Body of pancreas (tissue), 4 donors: Measurements from ENCODE around the gene PKN1. TPM values are rescaled to one million over a fixed set of nuclear protein-coding genes. Genes with fewer than 3 reads are reported as not detected.

Experiments
- ATAC-seq: fragments of 150-250 bp; one replicate; pipeline ENCODE4 v1.9.1; 2016
- DNase-seq, 4 donors: peaks; one replicate each; pipeline ENCODE4 v3.0.0-alpha.2; 2019
- H3K27ac ChIP-seq, 4 donors: fragments of 200-600 bp; sonication (generic); 1 replicate in 3 of 4; 2 replicates in 1 of 4; pipeline versions ENCODE4 v1.5.1 to v1.6.1; 2016 to 2019; ENCODE audit warnings: mild to moderate bottlenecking in 1 of 4, mixed read lengths in 1 of 4, moderate library complexity in 1 of 4
- H3K27me3 ChIP-seq, 2 donors: fragments of 200-600 bp; sonication (generic); one replicate each; pipeline ENCODE4 v1.6.0; 2016; ENCODE audit warnings: mild to moderate bottlenecking in 1 of 2
- H3K36me3 ChIP-seq, 2 donors: fragments of 200-600 bp; sonication (generic); replicated peaks in 1 of 2; 2 replicates each; pipeline ENCODE4 v1.5.1; 2016; ENCODE audit warnings: low read depth in 2 of 2; ENCODE audit not compliant: insufficient read depth in 1 of 2
- H3K4me1 ChIP-seq: fragments of 200-600 bp; sonication (generic); one replicate; pipeline ENCODE4 v1.6.0; 2016
- H3K4me3 ChIP-seq, 2 donors: fragments of 200-600 bp; sonication (generic); 1 replicate in 1 of 2; 2 replicates in 1 of 2; pipeline ENCODE4 v1.5.1; 2016 to 2019
- H3K9me3 ChIP-seq, 3 donors: fragments of 200-600 bp; sonication (generic); 1 replicate in 2 of 3; 2 replicates in 1 of 3; pipeline ENCODE4 v1.5.1; 2016
- CTCF ChIP-seq, 7 experiments: fragments of 450-650 bp in 4 of 7; fragments of 200-600 bp in 3 of 7; sonication (generic) in 3 of 7; IDR thresholded peaks; one replicate each; pipeline ENCODE4 v1.5.1; 2016 to 2019; ENCODE audit warnings: antibody characterized with exemption in 7 of 7
- POLR2A ChIP-seq, 3 donors: fragments of 450-650 bp; IDR thresholded peaks; one replicate each; pipeline ENCODE4 v1.6.1; 2016; ENCODE audit warnings: antibody characterized with exemption in 3 of 3, mild to moderate bottlenecking in 2 of 3
- WGBS, 2 donors: methylation state at CpG; one replicate each; pipeline ENCODE4 v1.1.5; 2017; 5-methylcytosine and 5-hydroxymethylcytosine counted together
- intact Hi-C: fragments of 100-400 bp; cut with DNase I; formaldehyde crosslinking; loops from one replicate; pipeline ENCODE4 v1.15.1; 2023
- total RNA-seq, 2 donors: library from RNA; depleted of rRNA; stranded (reverse); fragments of >200 nt; gene quantifications; one replicate each; pipeline ENCODE4 v1.1.0, GENCODE V29; 2016

The PKN1 gene
- total RNA-seq, 2 donors from 2014 or later: 82.5 to 83.4 TPM

- intact Hi-C loops: no loop called here
- H3K27me3 ChIP-seq: no peaks in the 10 kb centered on the region
- no peak for TF ChIP-seq POLR2A (IDR thresholded peaks at IDR 0.05)
- TF ChIP-seq CTCF (IDR thresholded peaks at IDR 0.05): no peak
- H3K9me3 ChIP-seq: no peaks in the 10 kb centered on the region
- DNase-seq: peak in 1 of 4 donors; percentile 60
- peaks cover 29% of the 10 kb centered on the region for H3K4me1 ChIP-seq
- 69 to 76% methylated on average over 19 to 22 of the region's 22 CpGs for WGBS, 2 donors
- peak overlapping the region in 1 of 4 donors; percentile 49 for H3K27ac ChIP-seq
- no peak overlapping the region for H3K4me3 ChIP-seq
- no peak for ATAC-seq
- H3K36me3 ChIP-seq: peaks cover 5 to 11% of the 10 kb centered on the region in 2 donors
These were observed 77.5 kb downstream of the PKN1 start for GRCh38 chr19:14510311-14511228.

GRCh38 chr19:14511229-14511593, 78.1 kb downstream of the PKN1 start:
- TF ChIP-seq CTCF (IDR thresholded peaks at IDR 0.05) (no peak), POLR2A (IDR thresholded peaks at IDR 0.05) (no peak)
- ATAC-seq: no peak
- H3K4me3 ChIP-seq: no peak overlapping the region
- WGBS, 2 donors: 79 to 96% methylated on average over 4 of the region's 4 CpGs
- DNase-seq: no peak
- intact Hi-C loops: no loop called here
- peaks cover 7 to 14% of the 10 kb centered on the region in 2 donors for H3K36me3 ChIP-seq
- H3K9me3 ChIP-seq: no peaks in the 10 kb centered on the region
- H3K27me3 ChIP-seq: no peaks in the 10 kb centered on the region
- H3K27ac ChIP-seq: peak overlapping the region in 1 of 4 donors; percentile 45
- H3K4me1 ChIP-seq: peaks cover 35% of the 10 kb centered on the region

- TF ChIP-seq CTCF (IDR thresholded peaks at IDR 0.05): no peak
- TF ChIP-seq POLR2A (IDR thresholded peaks at IDR 0.05): no peak
- intact Hi-C loops: no loop called here
- Histone ChIP-seq H3K4me1 (peaks cover 43% of the 10 kb centered on the region), H3K9me3 (no peaks in the 10 kb centered on the region), H3K27ac (peak overlapping the region in 1 of 4 donors; percentile 19), H3K27me3 (no peaks in the 10 kb centered on the region), H3K36me3 (peaks cover 7 to 14% of the 10 kb centered on the region in 2 donors), H3K4me3 (no peak overlapping the region)
- ATAC-seq (no peak), DNase-seq (no peak)
- WGBS, 2 donors: 89 to 93% methylated on average over 11 to 14 of the region's 14 CpGs
These were observed 79.4 kb downstream of the PKN1 start for GRCh38 chr19:14512406-14512961.

- H3K27ac ChIP-seq: peak overlapping the region in 1 of 4 donors; percentile 37
- peaks cover 7 to 14% of the 10 kb centered on the region in 2 donors for H3K36me3 ChIP-seq
- peaks cover 51% of the 10 kb centered on the region for H3K4me1 ChIP-seq
- 68 to 78% methylated on average over 7 to 8 of the region's 8 CpGs for WGBS, 2 donors
- ATAC-seq (no peak), DNase-seq (no peak)
- TF ChIP-seq CTCF (IDR thresholded peaks at IDR 0.05) (no peak), POLR2A (IDR thresholded peaks at IDR 0.05) (no peak)
- H3K9me3 ChIP-seq: no peaks in the 10 kb centered on the region
- no peaks in the 10 kb centered on the region for H3K27me3 ChIP-seq
- H3K4me3 ChIP-seq: no peak overlapping the region
- intact Hi-C loops: no loop called here
These were observed 81.2 kb downstream of the PKN1 start for GRCh38 chr19:14514215-14514863.
